ENCODE measurements around the gene ARHGAP40. TPM values are rescaled to one million over a fixed set of nuclear protein-coding genes. Genes with fewer than 3 reads are reported as not detected.

ARHGAP40 gene
- total and polyA plus RNA-seq, 2 of the 8 experiments (the other 6 are each of a cell fraction or from before 2014, with no cell fraction given), result 0.74 to 1.4 TPM

- Histone ChIP-seq H4K20me1 (replicated peaks in 1 of 2; ENCODE audit: control insufficient read depth in 1 of 2, insufficient read depth in 2 of 2, low read length in 2 of 2) (no peaks in the 10 kb centered on the region), H3K27me3 (replicated peaks in 1 of 4; ENCODE audit: control insufficient read depth in 3 of 4, extremely low read depth in 1 of 4, insufficient read depth in 3 of 4, low read length in 3 of 4) (no peaks in the 10 kb centered on the region), H3K9ac (replicated peaks in 1 of 4; ENCODE audit: extremely low read depth in 1 of 4, low read depth in 3 of 4, low read length in 3 of 4) (no peak overlapping the region), H3K4me2 (ENCODE audit: insufficient read depth in 1 of 2, low read depth in 2 of 2, low read length in 2 of 2) (no peak overlapping the region), H2BK12ac (ENCODE audit: low read depth, low read length) (no peak overlapping the region), H2BK5ac (ENCODE audit: low read depth, low read length) (no peak overlapping the region), H3K4me1 (replicated peaks in 1 of 4; ENCODE audit: control insufficient read depth in 3 of 4, insufficient read depth in 4 of 4, low read length in 3 of 4) (peaks cover 0 to 5% (median 2%) of the 10 kb centered on the region in 4 experiments; a peak in 3 of 7 replicates), H3K79me1 (ENCODE audit: low read depth, low read length) (no peaks in the 10 kb centered on the region), H2BK20ac (ENCODE audit: low read length) (no peak overlapping the region), H3K23ac (ENCODE audit: insufficient read length) (no peak overlapping the region), H3K9me3 (ENCODE audit: insufficient read depth in 2 of 2, low read depth in 1 of 2, low read length in 1 of 2) (no peaks in the 10 kb centered on the region), H4K91ac (replicated peaks; ENCODE audit: insufficient read length, low read length) (no peak overlapping the region), H3K4me3 (ENCODE audit: extremely low read depth in 1 of 4, insufficient read depth in 2 of 4, low read depth in 3 of 4, low read length in 4 of 4) (no peak overlapping the region), H3K14ac (ENCODE audit: insufficient read length) (no peak overlapping the region), H2AFZ (ENCODE audit: low read length) (no peak overlapping the region), H4K5ac (ENCODE audit: insufficient read length, low read depth, low read length) (no peak overlapping the region), H3K56ac (replicated peaks; ENCODE audit: insufficient read length, low read depth, low read length) (no peak overlapping the region), H3K4ac (replicated peaks; ENCODE audit: insufficient read length, low read depth, low read length) (no peak overlapping the region), H2AK5ac (ENCODE audit: low read depth, low read length) (no peak overlapping the region), H2BK120ac (replicated peaks; ENCODE audit: low read depth, low read length) (no peak overlapping the region), H4K8ac (ENCODE audit: extremely low read depth, insufficient read depth, low read length) (no peak overlapping the region), H3K18ac (ENCODE audit: extremely low read depth, low read length) (no peak overlapping the region), H3K23me2 (ENCODE audit: low read depth, low read length) (no peaks in the 10 kb centered on the region), H3K27ac (ENCODE audit: low read depth, low read length) (no peak overlapping the region), H3K79me2 (ENCODE audit: control insufficient read depth in 1 of 2, insufficient read depth in 2 of 2, low read length in 2 of 2) (no peaks in the 10 kb centered on the region), H3K36me3 (ENCODE audit: control insufficient read depth in 2 of 4, insufficient read depth in 4 of 4, low read length in 3 of 4) (no peaks in the 10 kb centered on the region), H2BK15ac (ENCODE audit: low read length) (no peak overlapping the region)
- ChIA-PET POLR2A (ENCODE audit: partially characterized antibody) (no interaction called here), CTCF (ENCODE audit: partially characterized antibody) (interaction anchor here (0.6 to 5.8 kb wide), 9 partner anchors 11 to 674 kb away, joined by 3 to 42 read pairs (median 4); partner anchors contain the start of gene SLC32A1)
- no peak for DNase-seq (ENCODE audit: low read depth in 1 of 2, low spot score in 2 of 2)
- TF ChIP-seq SRF (IDR thresholded peaks at IDR 0.05; ENCODE audit: low read depth, low read length), result no peak
- no peak for TF ChIP-seq POU5F1 (IDR thresholded peaks at IDR 0.05; ENCODE audit: low read depth, low read length)
- TF ChIP-seq NANOG (IDR thresholded peaks at IDR 0.05; ENCODE audit: insufficient read depth, low read depth, low read length, poor library complexity, severe bottlenecking), result no peak
- no peak for TF ChIP-seq SP2 (IDR thresholded peaks at IDR 0.05; ENCODE audit: low read length)
- no peak for TF ChIP-seq CEBPB (IDR thresholded peaks at IDR 0.05; ENCODE audit: low read depth, low read length)
- no peak for TF ChIP-seq RFX5 (IDR thresholded peaks at IDR 0.05; ENCODE audit: borderline replicate concordance, low read depth, low read length)
- TF ChIP-seq GABPA (IDR thresholded peaks at IDR 0.05; ENCODE audit: borderline replicate concordance, insufficient read depth, low read length), result no peak
- no peak for TF ChIP-seq CREB1 (IDR thresholded peaks at IDR 0.05)
- TF ChIP-seq CBX8 (IDR thresholded peaks at IDR 0.05; ENCODE audit: borderline replicate concordance, low read depth, low read length), result no peak
- no peak for TF ChIP-seq SIX5 (IDR thresholded peaks at IDR 0.05; ENCODE audit: low read depth, low read length)
- FAIRE-seq, result no peak
- WGBS, 2 experiments (ENCODE audit: extremely low coverage in 1 of 2, insufficient coverage in 1 of 2, insufficient read length in 1 of 2, insufficient replicate concordance in 2 of 2, low coverage in 1 of 2, low lambda C conversion rate in 2 of 2, missing lambda C conversion rate in 1 of 2), result 73% methylated on average over 11 of the region's 11 CpGs; no CpG with 5 or more reads in 1 of the 2 experiments
Observed at GRCh38 chr20:38665506-38666285, 64.1 kb downstream of the ARHGAP40 start.

Measured in H1 (cell line).